H1 (cell line): ENCODE measurements around the gene IKZF1. TPM values are rescaled to one million over a fixed set of nuclear protein-coding genes. Genes with fewer than 3 reads are reported as not detected.
A peak's percentile ranks its signal among the peaks of the same experiment; 100 is the strongest.

Experiments used
- CHD7 ChIP-seq: fragments of 300-600 bp; sonication (generic); IDR thresholded peaks from 2 replicates; pipeline ENCODE4 v1.7.1; 2012; ENCODE audit warnings: low read length, moderate library complexity, mild to moderate bottlenecking, inconsistent platforms; ENCODE audit not compliant: insufficient replicate concordance
- EP300 ChIP-seq, 2 experiments: IDR thresholded peaks; 1 replicate in 1 of 2; 2 replicates in 1 of 2; pipeline ENCODE4 v1.6.1; 2011 to 2012; ENCODE audit warnings: low read depth in 2 of 2, low read length in 2 of 2, mild to moderate bottlenecking in 2 of 2, borderline replicate concordance in 1 of 2, inconsistent platforms in 1 of 2, moderate library complexity in 1 of 2
- EZH2 ChIP-seq: fragments of 200-600 bp; sonication (generic); IDR thresholded peaks from 2 replicates; pipeline ENCODE4 v1.7.1; 2012; ENCODE audit warnings: low read depth, mild to moderate bottlenecking, moderate library complexity, low read length, inconsistent platforms; ENCODE audit not compliant: severe bottlenecking
- HDAC2 ChIP-seq, 2 experiments: fragments of 300-600 bp in 1 of 2; sonication (generic) in 1 of 2; IDR thresholded peaks; 2 replicates each; pipeline ENCODE4 v1.6.1; 2011 to 2012; ENCODE audit warnings: low read depth in 2 of 2, low read length in 2 of 2, mild to moderate bottlenecking in 2 of 2, moderate library complexity in 2 of 2, borderline replicate concordance in 1 of 2, inconsistent platforms in 1 of 2
- HDAC6 ChIP-seq: IDR thresholded peaks from one replicate; pipeline ENCODE4 v1.7.1; 2012; ENCODE audit warnings: low read depth, mild to moderate bottlenecking, inconsistent platforms, low read length, moderate library complexity
- KDM5A ChIP-seq: fragments of 200-600 bp; IDR thresholded peaks from 2 replicates; pipeline ENCODE4 v1.7.1; 2012; ENCODE audit warnings: mild to moderate bottlenecking, low read length, inconsistent platforms, mixed read lengths
- RBBP5 ChIP-seq: IDR thresholded peaks from 2 replicates; pipeline ENCODE4 v1.7.1; 2012; ENCODE audit warnings: low read depth, mild to moderate bottlenecking, inconsistent platforms, low read length, moderate library complexity, borderline replicate concordance
- SP4 ChIP-seq: IDR thresholded peaks from 2 replicates; pipeline ENCODE4 v1.6.1; 2012; ENCODE audit warnings: low read length, inconsistent platforms
- TBP ChIP-seq: IDR thresholded peaks from 2 replicates; pipeline ENCODE4 v1.6.1; 2011; ENCODE audit warnings: low read depth, low read length, improper control_type of control experiment
- polyA plus RNA-seq, 7 experiments: library from polyadenylated mRNA; depleted of rRNA in 3 of 7; stranded (reverse) in 5 of 7; unstranded in 2 of 7; fragments of >200 nt in 5 of 7; fragments of 200-250 nt in 2 of 7; gene quantifications; 1 replicate in 5 of 7; 2 replicates in 1 of 7; 4 replicates in 1 of 7; pipeline versions ENCODE4 v1.2.1 to v1.2.3, GENCODE V29; 2011 to 2013; ENCODE audit warnings: missing spikeins in 2 of 7, mixed read lengths in 2 of 7
- total RNA-seq: library from RNA; stranded (reverse); fragmentation: NEBNext Ultra II Directional; extraction: Animal tissue kit (Norgen Biotek cat#: 25700); gene quantifications from 2 replicates; pipeline ENCODE4 v1.2.1, GENCODE V29; 2021

Gene IKZF1
- total and polyA plus RNA-seq, 2 of the 8 experiments (the other 6 are each of a cell fraction or from before 2014, with no cell fraction given), result 0.74 to 1.5 TPM

GRCh38 chr7:50304129-50304910, at the start of gene IKZF1 (continued):
- TF ChIP-seq CHD7 (no peak), KDM5A (no peak), EZH2 (peak; percentile 81), TBP (no peak), RBBP5 (0 out of 2 replicates have a peak, but pooled peaks have one; percentile 20), HDAC2 (IDR thresholded peaks at IDR 0.05; ENCODE audit: borderline replicate concordance in 1 of 2, low read depth in 2 of 2, low read length in 2 of 2) (no peak), EP300 (IDR thresholded peaks at IDR 0.05; ENCODE audit: borderline replicate concordance in 1 of 2, low read depth in 2 of 2, low read length in 2 of 2) (no peak), HDAC6 (no peak), SP4 (no peak)
